ENCODE results near the gene ANKRD55.
"Not testable (repeated sequence)": the region's sequence is repeated elsewhere in the genome, so short reads cannot be mapped to it uniquely, and the experiment has no call there.

The ANKRD55 gene

DNA sequence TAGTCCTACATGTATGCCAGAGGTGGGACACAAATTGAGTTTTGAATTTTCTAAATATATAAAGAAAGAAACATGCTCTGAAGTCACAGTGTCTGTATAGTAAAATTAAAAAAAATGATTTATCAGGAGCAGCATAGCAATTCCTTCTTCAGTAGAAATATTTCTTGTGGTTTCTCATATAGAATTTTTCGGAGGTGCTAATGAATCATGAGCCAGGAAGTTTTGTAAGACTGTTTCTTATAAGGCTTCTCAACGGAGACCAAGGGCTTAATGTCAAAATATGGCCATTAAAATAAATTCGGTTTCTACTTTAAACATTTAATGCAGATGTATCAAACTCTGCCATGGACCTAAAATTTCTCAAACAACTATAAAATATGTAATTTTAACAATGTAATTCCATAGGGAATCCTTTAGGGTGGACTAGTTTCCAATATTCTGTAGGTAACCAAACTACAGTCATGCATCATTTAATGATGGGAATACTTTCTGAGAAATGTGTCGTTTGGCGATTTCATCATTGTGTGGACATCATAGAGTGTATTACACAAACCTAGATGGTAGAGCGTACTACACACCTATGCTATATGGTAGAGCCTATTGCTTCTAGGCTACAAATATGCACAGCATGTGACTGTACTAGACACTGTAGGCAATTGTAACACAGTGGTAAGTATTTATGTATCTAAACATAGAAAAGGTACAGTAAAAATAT, 66.3 kb downstream of the ANKRD55 start:
- no peak for DNase-seq

DNA sequence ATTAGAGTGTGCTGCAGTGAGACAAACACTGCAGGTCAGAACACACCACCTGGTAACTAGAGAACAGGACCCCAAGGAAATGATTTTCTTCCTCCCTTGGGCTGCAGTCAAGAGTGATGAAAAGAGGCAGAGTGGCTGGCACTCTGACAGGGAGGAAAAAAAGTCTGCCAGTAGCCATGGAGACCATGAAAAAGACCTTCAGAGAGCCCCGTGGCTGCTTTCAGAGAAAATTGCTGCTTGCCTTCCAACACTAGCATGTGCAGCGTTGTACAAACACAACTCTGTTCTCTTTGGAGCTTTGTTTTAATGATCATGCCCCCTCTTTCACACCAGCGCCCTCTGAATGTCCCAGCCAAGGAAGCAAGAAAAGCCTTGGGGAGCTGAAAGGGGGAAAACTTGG, 68.8 kb downstream of the ANKRD55 start:
- DNase-seq: no peak

DNA sequence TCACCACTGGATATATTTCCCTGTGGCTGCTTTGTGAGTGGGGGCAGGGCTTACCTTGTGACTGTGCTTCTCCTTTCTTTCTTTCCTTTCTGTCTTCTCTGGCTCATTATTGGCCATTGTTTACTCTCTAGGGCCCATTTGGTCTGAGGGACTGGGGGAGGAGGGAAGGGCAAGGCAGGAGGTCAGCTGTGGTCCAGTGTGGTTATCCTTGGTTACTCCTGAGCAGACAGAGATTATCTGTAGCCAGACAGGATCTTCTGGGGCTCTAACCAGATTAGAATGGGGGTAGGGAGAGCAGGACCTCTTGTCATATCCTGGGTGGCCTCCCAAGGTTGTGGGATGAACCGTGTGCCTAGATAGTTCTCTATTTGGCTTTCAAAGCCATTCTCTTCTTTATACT, 71.2 kb downstream of the ANKRD55 start:
- no peak for DNase-seq

DNA sequence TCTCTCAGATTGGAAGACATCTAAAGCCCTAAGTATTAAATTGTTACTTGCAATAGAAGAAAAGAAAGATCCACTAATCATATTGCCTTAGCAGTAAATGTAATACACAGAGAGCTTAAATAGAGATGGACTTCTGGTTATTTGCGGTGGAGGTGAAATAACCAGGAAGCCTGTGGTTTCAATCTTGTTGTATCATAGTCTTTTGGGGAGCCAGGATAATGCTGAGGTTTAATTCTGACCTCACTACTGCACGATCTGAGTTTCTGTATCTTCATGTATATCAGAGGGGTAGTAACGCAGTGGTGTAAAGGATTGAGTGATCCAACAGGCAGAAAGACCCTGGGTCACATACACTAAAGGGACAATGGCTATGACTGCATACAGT, 71.7 kb downstream of the ANKRD55 start:
- DNase-seq: no peak

DNA sequence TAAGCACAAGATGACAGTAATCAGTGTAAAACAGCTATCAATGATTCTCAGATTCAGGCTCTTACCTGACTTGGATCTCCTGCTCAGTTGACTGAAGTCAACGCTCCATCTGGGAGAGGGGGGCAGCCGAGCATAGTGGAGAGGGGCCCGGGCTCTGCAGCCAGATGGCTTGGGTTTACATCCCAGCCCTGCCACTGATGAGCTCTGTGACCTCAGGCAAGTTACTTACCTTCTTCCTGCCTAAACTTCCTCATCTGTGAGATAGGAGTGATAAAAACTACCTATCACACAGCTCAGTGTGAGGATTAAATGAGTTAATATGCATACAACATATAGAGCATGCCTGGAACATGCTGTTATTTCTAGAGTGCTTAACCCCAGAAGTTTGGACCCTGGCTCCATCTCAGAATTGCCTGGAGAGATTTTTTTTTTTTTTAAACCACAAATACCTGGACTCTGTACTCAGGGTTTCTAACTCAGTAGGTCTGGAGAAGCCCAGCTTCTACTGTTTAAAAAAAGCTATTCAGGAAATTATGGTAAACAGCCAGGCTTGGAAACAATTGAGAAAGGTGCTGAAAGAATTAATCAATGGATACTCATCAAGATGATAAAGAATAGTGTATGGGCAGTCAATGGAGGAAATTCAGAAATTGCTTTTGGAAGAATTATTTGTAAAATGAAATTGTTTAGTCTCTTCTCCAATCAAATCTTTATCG, 72.2 kb downstream of the ANKRD55 start:
- DNase-seq: no peak

DNA sequence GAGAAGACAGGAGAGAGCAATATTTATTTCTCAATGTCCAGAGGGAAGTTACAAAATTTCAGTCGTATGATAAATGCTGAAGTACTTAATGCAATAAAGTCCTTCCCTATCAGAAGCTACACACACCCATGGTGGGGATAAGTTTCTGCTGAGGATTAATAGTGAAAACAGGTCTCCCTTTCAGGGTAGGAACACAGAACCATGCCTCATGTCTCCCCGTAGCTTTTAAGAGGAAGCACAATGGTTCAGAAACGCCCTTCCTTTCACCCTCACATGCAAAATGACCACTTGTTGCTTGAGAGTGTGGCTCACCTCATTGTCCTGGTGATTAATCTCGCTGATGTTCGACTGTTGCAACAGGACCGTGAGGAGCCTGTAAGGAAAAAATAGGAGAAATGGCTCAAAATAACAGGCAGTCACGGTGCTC, 73.6 kb downstream of the ANKRD55 start:
- DNase-seq: no peak

DNA sequence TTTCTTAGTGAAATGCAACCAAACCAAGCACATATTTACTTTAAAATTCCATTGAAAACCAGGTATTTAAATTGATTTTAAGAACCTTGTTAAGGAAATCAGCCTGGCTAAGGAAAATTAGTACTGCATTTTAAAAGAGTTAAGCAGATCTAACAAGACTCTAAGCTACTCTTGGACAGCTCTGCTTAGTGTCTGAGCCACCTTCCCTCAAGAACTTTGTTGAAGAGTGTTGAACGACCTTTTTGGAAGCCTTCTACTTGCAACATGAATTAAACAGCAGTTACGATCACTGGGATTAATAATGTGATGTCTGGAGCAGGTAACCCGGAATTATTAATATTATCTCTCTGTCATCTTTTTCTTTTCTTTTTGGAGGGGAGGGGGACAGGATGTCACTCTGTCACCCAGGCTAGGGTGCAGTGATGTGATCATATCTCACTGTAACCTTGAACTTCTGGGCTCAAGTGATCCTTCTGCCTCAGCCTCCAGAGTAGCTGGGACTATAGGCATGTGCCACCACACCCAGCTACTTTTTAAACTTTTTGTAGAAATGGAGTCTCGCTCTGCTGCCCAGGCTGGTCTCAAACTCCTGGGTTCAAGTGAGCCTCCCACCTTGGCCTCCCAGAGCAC, 74.7 kb downstream of the ANKRD55 start:
- DNase-seq: no peak

DNA sequence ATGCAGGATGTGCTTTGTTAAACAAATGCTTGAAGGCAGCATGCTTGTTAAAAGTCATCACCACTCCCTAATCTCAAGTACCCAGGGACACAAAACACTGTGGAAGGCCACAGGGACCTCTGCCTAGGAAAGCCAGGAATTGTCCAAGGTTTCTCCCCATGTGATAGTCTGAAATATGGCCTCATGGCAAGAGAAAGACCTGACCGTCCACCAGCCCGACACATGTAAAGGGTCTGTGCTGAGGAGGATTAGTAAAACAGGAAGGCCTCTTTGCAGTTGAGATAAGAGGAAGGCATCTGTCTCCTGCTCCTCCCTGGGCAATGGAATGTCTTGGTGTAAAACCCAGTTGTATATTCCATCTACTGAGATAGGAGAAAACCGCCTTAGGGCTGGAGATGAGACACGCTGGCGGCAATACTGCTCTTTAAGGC, 75.9 kb downstream of the ANKRD55 start:
- DNase-seq: not testable (repeated sequence)

DNA sequence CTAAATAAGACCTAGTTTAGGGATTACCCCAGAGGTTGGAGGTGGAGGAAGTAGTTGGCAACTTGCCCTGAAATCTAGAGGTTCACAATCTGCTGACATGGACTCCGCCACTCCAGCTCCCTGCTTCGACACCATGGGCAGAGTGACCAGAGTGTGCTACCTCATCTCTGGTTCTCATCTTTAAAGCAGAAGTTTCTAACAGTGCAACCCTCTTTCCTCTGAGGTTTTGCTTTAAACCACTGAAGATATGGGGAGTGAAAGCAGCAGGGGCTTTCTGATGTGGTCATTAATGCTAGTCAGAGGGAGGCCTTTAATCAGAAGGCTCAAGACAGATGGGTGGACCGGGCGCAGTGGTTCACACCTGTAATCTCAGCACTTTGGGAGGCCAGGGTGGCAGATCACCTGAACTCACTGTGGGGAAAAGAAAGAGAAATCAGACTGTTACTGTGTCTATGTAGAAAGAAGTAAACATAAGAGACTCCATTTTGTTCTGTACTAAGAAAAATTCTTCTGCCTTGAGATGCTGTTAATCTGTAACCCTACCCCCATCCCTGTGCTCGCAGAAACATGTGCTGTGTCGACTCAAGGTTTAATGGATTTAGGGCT, 76.4 kb downstream of the ANKRD55 start:
- not testable (repeated sequence) for DNase-seq

DNA sequence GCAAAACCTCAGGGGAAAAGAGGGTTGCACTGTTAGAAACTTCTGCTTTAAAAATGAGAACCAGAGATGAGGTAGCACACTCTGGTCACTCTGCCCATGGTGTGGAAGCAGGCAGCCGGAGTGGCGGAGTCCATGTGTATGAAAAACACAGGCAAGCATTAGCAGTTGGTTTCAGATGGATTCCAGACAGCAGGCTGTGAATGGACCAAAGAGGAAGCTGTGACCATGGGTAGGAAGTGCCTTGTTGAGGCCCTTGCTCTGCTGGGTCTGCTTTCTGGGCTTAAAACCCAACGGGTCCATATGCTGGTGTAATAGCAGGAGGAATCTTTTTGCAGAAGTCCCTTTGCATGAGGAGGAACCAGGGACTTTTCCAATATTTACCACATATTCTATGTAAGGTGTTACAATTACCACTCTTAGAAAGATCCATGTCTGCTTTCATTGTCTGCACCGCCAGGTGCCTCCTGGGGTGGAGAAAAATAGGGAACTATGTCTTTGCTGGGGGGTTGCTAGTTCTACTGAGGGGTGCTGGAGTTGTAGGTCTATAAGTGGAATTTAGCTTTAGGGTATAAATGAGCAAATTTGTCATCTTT, 77.0 kb downstream of the ANKRD55 start:
- no peak for DNase-seq

DNA sequence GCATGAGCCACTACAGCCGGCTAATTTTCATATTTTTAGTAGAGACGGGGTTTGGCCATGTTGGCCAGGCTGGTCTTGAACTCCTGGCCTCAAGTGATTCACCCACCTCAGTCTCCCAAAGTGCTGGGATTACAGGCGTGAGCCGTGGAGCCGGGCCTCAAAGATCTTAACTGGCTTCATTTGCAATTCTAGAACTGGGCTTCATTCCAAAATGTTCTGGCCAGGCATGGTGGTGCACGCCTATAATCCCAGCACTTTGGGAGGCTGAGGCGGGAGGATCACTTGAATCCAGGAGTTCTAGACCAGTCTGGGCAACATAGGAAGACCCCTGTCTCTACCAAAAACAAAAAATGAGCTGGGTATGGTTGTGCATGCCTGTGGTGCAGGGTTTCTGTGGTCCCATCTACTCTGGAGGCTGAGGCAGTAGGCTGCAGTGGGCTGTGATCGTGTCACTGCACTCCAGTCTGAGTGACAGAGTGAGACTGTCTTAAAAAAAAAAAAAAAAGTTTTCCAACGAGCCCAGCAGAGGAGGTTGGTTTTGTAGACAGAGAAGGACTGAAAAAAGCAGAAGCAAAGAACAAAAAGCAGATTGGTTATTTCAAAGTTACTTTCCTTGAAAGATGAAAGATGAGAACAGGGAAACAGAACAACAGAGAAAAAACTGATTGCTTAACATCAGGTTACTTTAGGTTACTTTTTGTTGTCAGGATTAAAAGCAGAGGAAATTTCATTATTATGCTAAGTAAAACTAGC, 78.2 kb downstream of the ANKRD55 start:
- DNase-seq: no peak

DNA sequence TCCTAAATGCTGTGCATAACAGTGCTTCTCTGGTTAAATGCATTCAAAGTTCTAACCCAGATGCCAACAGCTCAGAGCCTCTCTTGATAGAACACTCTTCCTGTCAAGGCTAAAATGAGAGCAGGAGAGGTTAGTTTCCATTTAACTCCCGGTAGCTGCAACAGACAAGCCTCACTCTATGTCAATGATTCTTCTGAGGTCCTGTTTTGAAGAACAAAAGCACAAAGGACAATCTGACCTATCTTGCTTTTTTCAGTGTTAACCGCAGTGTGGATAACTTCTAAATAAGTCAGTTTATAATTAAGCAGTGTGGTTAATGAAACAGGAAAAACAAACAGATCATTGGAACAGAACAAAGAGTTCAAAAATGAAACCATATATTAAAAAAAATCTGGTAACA, 80.7 kb downstream of the ANKRD55 start:
- DNase-seq: no peak

DNA sequence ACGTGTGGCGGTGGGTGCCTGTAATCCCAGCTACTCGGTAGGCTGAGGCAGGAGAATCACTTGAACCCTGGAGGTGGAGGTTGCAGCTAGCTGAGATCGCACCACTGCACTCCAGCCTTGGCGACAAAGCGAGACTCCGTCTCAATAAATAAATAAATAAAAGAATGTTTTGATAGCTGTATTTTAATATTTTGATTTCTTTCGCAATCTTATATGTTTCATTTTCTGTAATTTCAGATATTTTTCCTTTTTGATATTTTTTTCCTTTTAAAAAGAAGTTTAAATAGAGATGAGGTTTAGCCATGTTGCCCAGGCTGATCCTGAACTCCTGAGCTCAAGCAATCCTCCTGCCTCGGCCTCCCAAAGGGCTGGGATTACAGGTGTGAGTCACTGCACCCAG, 82.4 kb downstream of the ANKRD55 start:
- DNase-seq: not testable (repeated sequence)

DNA sequence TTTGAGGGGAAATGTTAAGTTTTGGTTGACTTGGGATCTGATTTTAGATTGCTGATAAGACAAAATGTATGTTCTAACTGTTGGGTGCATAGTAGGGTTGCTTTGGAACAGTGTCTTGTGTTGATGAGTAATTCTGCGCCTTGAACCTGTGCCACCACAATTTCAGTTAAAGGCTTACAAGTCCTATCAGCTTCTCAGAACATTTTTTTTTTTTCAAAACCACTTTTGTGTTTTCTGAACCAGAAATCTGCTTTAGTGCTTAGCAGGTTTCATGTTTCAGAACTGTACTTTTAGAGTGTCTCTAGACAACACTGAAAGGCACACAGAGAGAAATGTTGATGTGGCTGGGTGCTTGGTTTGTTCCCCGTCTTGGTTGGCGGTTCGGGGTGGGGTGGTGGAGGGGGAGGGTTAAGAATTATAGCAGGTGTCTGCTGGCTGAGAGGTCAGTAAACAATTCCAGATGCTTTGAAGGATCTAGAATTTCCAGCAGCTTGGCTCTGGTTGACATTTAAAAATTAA, 84.6 kb downstream of the ANKRD55 start:
- DNase-seq: no peak

DNA sequence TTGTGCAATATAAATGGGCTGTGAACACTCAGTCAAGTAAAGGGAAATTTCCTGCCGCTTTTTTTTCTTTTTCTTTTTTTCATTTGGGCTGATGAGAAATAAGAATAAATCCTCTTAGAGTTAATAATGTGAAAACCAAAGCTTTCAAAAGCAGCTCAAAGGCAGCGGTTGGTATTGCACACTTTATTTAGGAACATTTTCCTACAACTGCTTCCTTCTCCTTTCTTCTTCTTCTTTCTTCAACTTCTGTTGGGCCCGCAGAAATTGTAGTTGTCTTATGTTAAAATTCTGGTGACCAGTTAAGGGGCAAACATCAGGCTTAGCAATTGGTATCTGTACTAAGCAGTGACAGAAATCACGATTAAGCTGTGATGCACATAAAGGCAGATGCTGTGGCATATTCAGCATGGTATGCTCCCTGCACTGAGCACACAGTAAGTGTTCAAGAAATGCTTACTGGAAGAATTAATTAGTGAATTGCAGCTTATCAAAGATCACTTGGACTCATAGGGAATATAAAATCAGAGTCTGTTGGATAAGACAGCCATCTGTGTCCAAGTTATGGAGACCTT, 85.4 kb downstream of the ANKRD55 start:
- no peak for DNase-seq

DNA sequence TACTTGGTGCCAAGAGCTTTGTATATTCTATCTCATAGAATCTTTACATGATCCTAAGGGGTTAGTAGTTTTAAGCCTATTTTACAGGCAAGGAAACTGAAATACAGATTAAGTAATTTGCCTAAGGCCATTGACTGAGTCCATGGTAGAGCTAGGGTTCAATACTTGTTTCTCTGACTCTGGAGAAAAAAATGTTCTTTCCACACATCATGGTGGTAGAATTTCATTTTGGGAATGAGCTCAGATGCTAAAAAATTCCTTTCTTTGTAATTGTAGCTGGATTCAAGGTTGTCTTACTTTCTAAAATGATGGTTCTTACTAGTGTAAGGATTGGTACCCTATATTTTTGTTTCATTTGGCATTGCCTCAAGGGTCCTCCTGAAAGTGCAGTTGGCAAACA, 86.0 kb downstream of the ANKRD55 start:
- DNase-seq: no peak

DNA sequence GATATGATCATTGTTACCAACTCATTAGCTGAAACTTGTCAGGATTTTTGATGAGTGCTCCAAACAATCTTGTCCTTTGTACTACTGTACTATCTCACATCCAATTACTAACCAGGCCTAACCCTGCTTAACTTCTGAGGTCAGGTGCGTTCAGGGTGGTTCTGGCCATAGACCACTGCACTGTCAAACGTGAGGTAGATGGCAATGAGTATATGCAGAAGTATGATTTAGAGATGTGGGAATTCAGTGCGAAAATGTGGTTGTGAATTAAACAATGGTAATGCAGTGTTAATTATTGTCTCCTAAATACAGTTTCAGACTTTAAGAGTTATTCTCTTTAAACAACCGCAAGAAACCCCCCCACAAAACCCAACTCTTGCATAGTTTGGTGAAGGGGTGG, 86.5 kb downstream of the ANKRD55 start:
- DNase-seq: no peak

DNA sequence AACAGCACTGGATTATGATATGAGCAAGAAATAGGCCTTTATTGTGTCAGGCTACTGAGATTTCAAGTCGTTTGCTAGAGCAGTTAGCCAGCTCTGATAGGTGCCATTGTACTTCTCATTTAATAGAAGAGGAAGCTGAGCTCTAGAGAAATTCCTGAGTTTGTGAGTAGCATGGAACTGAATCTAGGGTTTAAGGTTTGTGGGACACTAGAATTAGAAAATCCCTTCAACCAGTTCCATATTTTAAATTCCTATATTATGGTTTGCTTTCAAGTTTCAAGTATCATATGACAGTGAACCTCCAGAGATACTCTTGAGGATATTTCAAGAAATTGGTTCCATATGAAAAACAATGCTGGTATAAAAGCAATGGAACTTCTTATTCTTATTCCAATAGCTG, 87.6 kb downstream of the ANKRD55 start:
- no peak for DNase-seq

DNA sequence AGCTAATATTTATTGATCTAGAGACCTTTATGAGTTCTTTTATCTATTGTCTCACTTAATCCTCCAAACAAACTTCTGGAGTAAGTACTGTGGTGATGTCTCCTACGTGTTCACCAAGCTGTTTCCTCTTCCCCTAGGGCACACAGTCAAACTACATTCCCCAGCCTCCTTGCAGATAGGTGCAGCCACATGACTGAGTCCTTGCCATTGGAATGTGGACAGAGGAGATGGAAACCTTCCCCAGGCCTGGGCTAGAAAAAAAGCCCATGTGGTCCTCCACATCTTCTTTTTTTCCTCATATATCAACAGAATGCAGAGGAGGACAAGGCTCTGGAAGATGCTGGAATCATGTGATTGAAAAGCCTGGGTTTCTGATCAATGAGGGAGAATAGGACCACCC, 88.0 kb downstream of the ANKRD55 start:
- no peak for DNase-seq

DNA sequence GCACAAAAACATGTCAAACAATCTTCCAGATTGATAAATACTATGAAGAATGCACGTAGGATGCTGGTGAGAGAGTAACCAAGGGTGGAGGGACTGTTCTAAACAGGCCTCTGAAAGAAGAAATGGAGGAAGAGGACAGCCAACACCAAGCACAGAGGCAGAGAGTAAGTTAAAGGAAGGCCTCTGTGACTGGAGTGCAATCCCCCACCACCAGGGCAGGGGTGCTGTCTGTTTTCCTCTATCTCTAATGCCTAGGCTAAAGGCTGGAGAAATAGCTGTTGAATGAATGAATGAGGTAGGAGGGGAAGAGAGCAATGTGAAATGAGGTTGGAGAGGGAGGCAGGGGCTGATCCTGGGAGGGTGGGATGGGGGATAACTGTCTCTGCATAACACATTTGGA, 88.9 kb downstream of the ANKRD55 start:
- no peak for DNase-seq

DNA sequence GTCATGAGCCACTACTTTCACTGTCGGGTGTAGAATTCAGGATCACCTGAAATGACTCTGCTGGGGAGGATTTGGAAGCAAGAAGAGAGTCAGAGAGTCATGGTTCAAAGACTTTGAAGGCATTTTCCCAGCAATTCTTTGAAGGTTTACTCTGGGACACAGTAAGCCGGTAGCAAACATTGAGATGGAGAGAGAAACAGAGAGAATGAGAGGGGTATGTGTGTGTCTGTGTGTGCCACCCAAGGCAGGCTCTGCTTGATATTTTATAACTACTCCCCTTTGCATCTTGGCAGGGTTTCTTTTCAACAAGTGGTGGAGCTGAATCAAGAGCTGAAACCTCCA, 89.8 kb downstream of the ANKRD55 start:
- no peak for DNase-seq

Measured in hematopoietic multipotent progenitor cell treated with erythropoietin and hydrocortisone succinate and interleukin-3 and kit ligand, for 8 days (in vitro differentiated cells).